Hair follicular keratinocyte (primary cell): ENCODE measurements around the gene HSPB9. TPM values are rescaled to one million over a fixed set of nuclear protein-coding genes. Genes with fewer than 3 reads are reported as not detected.

Experiments used
- total RNA-seq: library from RNA; depleted of rRNA; stranded (reverse); fragments of >200 nt; gene quantifications from 2 replicates; pipeline ENCODE4 v1.2.3, GENCODE V29; 2015

The HSPB9 gene
- total RNA-seq: not detected in 2 replicates

DNA sequence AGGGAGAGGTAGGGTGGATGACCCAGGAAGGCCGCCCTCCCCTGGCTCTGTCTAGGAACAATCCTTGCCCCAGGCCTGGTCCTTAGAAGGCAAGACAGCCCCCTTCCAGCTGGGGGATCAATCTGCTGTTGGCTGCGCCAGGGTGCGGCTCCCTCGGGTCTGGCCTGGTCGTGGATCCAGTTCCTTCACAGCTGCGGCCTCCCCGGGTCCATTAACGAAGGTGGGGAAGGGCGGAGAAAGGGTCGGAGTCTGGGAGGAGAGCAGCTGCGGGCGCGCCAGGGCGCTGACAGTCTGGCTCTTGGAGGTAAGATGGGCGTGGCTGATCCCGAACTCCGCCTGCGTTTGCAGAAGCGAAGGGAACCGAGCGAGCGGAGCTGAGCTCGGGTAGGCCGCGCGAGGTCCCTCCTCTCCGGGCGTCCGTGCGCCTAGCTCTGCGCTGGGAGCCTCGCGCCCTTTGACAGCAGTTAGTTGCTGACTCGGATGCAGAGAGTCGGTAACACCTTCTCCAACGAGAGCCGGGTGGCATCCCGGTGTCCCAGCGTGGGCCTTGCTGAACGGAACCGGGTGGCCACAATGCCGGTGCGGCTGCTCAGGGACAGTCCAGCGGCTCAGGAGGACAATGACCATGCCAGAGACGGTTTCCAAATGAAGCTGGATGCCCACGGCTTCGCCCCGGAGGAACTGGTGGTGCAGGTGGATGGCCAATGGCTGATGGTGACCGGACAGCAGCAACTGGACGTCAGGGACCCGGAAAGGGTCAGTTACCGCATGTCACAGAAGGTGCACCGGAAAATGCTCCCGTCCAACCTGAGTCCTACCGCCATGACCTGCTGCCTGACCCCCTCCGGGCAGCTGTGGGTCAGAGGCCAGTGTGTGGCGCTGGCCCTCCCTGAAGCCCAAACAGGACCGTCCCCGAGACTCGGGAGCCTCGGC lies at the start of gene HSPB9:
Gene HSPB9, plus strand, starts transcription at position 434 of the 933 bp plus-strand sequence. Its CDS starts 47 bp downstream, at position 481.

DNA sequence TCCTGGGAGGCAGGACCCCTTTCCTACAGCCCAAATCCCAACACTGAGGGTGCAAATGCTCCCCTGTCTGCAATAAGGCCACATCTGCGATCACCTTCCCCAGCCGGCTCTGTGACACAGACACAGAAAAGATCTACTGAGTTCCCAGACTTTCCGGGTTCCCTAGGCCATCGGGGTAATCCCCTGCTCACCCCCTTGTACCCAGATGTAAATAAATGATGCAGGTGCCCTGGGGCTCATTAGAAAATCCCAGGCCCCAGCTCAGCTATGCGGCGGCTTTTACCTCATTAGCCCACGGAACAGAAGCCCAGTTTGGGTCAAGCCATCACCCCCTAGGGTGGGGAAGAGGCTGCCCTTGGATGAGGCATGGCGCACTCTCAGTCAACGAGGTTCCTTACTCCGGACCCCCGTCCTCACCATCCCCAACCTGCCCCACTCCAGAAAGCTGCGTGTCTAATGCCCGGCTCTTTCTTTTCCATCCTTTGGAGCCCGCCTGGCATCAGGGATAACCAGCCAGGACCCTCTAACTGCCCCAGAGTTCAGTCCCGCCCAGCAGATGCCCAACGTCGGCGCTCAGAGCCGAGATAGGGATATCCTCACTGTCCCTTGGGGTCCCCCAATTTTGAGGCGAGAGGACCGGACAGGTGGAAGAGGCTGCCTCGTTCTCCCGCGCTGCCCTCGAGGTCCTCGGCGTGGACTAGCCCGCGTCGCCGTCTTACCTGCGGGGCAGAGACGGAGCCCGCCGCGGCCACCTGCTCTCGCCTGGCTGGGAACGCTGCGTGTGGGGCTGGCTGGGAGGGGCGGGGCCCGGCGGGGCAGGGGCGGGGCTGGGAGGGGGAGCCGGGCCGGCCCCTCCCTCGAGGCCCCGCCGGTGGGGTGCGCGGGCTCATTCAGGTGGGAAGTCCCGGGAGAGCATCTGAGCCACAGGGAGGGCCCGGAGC lies 24.6 kb upstream of the HSPB9 start, which contains the start of gene ZNF385C:
Gene ZNF385C, minus strand, starts transcription at position 783 of the 941 bp plus-strand sequence. CDS start 35,417 bp downstream, outside the sequence.

DNA sequence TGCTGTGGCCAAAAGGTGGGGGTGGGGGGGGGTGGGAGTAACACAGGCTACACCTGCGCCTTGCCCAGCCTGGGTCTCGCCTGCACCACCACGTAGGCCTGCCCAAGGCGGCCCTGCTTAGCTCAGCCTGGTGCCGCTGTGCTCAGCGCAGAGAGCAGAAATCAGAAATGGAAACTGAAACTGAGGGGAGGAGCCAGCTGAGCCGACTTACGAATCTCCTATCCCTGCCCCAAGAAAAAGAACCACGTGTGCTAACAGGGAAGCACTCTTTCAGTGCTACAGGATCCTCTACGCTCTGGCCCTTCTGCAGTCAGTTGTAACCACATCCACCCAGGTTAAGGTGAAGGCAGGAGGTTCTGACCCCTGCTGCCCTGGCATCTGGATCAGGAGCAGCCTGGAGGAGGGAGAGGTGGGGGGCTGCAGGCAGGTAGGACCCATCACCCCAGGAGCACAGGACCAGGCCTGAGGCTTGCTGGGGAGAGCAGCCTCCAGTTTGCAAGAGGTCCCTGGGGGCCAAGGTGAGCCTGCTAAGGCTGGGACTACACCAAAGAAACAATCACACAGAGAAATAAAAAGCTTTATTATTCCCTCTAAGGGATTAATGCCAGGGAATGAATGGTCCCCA lies 9.9 kb upstream of the HSPB9 start, which contains the start of gene DHX58:
Gene DHX58, minus strand, starts transcription at position 163 of the 625 bp plus-strand sequence. CDS start 822 bp downstream, outside the sequence.

GRCh38 chr17:42120770-42121769 lies 1.5 kb upstream of the HSPB9 start, which contains the start of gene KAT2A:
TSS of gene KAT2A (minus strand) at chr17:42121367. CDS start at chr17:42121304, 63 bp downstream.

Other genes with a start within 250 kb of the HSPB9 start
- gene ACLY, start 203.9 kb upstream of the HSPB9 start, total RNA-seq: 279 and 333 TPM in 2 replicates
- 0.39 and 1.6 TPM in 2 replicates for gene ODAD4, start 192.2 kb upstream of the HSPB9 start, total RNA-seq
- gene CNP, start 156.0 kb upstream of the HSPB9 start, total RNA-seq: 27.3 and 38.2 TPM in 2 replicates
- 47.7 and 63.7 TPM in 2 replicates for gene DNAJC7, start 105.4 kb upstream of the HSPB9 start, total RNA-seq
- gene NKIRAS2, start 102.7 kb upstream of the HSPB9 start, total RNA-seq: 34.1 and 34.4 TPM in 2 replicates
- gene C17orf113, start 72.2 kb upstream of the HSPB9 start, total RNA-seq: 0.16 and 0.38 TPM in 2 replicates
- 0.08 TPM in 1 of 2 replicates, not detected in the other for gene ZNF385C, start 24.3 kb upstream of the HSPB9 start, total RNA-seq
- 4.9 and 11.5 TPM in 2 replicates for gene DHX58, start 10.1 kb upstream of the HSPB9 start, total RNA-seq
- gene KAT2A, start 1.4 kb upstream of the HSPB9 start, total RNA-seq: 10.3 and 16.9 TPM in 2 replicates
- gene RAB5C, start 32.2 kb downstream of the HSPB9 start, total RNA-seq: 91.1 and 101 TPM in 2 replicates
- gene KCNH4, start 58.3 kb downstream of the HSPB9 start, total RNA-seq: not detected in 2 replicates
- not detected in 2 replicates for gene HCRT, start 62.6 kb downstream of the HSPB9 start, total RNA-seq
- gene GHDC, start 71.7 kb downstream of the HSPB9 start, total RNA-seq: 13.3 and 13.9 TPM in 2 replicates
- gene STAT5B, start 153.6 kb downstream of the HSPB9 start, total RNA-seq: 11.4 and 13.1 TPM in 2 replicates
- 2.0 and 5.5 TPM in 2 replicates for gene STAT5A, start 165.7 kb downstream of the HSPB9 start, total RNA-seq